GM19397 (cell line): ENCODE measurements around the gene INTS15.
"Not testable (repeated sequence)": the region's sequence is repeated elsewhere in the genome, so short reads cannot be mapped to it uniquely, and the experiment has no call there.

ENCODE experiments used
- ATAC-seq: cut with Tn5 transposase; IDR thresholded peaks from one replicate; pipeline ENCODE4 v1.9.1; 2021; ENCODE audit warnings: mild to moderate bottlenecking, moderate library complexity; ENCODE audit not compliant: unreplicated experiment

The INTS15 gene

GRCh38 chr7:6576867-6577368, 12.9 kb upstream of the INTS15 start:
- ATAC-seq: not testable (repeated sequence)

DNA sequence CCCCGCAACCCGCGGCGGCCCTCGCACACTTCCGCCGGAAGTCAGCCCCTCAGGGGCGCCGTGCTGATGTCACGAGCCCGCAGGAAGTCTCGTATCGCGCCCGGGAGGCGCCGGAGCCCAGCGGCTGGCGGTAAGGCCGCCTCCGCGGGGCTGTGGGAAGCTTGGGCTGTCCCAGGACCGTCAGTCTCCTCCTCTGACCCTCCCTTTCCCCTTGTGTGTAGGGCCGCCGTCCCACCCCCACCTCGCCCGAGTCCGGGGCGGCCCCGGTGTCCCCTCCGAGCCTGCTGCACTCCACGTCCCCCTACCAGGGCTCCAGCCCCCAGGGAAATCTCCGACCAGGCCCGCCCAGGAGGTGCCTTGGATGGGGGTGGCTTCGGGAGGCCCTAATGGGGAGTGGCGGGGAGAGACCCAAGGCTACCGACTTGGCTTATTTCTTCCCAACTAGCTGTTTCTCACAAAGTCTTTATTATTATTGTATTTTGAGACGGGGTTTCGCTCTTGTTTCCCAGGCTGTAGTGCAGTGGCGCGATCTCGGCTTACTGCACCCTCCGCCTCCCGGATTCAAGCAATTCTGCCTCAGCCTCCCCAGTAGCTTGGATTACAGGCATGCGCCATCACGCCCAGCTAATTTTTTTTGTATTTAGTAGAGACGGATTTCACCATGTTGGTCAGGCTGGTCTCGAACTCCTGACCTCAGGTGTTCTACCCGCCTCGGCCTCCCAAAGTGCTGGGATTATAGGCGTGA, 12.3 kb upstream of the INTS15 start, which contains the start of gene ZDHHC4:
ZDHHC4 (plus strand) TSS at position 86 of the 745 bp plus-strand sequence. CDS start 3,108 bp downstream, outside the sequence.
- peak; percentile 99 for ATAC-seq

GRCh38 chr7:6578114-6579084, 11.4 kb upstream of the INTS15 start:
- ATAC-seq: no peak

DNA sequence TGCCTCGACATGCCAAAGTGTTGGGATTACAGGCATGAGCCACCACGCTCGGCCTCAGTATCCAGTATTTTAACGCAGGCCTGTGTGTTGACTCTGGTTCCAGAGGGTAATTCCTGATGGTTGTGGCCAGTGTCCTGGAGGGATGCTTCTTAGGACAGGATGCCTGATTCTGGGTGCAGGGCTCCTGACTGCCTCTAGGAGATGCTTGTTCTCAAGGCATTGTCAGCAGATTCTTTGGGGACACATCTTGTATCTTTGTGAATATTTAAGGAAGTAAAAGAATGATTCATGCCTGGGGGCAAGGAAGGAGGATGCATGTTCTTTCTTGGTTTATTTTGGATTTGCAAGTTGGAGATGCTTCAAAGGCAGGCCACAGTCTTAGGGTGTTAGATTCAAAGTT, 10.4 kb upstream of the INTS15 start:
- no peak for ATAC-seq

DNA sequence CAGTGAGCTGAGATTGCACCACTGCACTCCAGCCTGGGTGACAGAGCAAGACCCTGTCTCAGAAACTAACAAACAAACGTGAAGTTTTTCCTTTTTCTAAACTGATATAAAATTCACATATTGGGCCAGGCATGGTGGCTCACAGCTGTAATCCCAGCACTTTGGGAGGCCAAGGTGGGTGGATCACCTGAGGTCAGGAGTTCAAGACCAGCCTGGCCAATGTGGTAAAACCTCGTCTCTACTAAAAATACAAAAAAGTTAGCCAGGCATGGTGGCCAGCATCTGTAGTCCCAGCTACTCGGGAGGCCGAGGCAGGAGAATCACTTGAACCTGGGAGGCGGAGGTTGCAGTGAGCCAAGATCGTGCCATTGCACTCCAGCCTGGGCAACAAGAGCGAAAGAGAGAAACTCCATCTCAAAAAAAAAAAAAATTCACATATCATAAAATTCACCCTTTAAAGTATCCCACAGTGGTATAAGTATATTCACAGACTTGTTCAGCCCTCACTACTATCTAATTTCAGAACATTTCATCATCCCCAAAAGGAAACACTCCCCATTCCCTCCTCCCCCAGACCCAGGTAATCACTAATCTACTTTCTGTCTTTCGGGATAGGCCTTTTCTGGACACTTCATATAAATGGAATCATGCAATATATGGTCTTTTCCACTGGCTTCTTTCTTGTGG, 3.9 kb upstream of the INTS15 start:
- not testable (repeated sequence) for ATAC-seq

- ATAC-seq: no peak
Observed at GRCh38 chr7:6588566-6588965, 1.3 kb upstream of the INTS15 start.

- no peak for ATAC-seq
Observed at GRCh38 chr7:6589151-6589828, 531 bp upstream of the INTS15 start.

DNA sequence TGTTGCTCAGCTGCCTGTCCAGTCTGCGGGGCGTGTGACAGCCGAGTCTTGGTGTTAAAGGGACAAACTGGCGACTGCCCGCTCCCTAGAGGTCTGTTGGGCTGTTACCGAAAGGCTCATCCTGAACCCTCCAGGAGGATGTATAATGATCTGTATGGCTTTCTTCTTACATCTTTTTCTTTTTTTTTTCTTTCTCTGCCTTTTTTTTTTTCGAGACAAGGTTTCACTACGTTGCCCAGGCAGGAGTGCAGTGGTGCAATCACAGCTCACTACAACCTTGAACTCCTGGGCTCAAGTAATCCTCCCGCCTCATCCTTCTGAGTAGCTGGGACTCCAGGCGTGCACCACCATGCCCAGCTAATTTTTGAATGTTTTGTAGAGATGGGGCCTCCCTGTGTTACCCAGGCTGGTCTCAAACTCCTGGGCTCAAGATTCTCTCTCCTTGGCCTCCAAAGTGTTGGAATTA, 857 bp downstream of the INTS15 start:
- ATAC-seq: no peak

GRCh38 chr7:6600093-6600492, 10.3 kb downstream of the INTS15 start:
- no peak for ATAC-seq

DNA sequence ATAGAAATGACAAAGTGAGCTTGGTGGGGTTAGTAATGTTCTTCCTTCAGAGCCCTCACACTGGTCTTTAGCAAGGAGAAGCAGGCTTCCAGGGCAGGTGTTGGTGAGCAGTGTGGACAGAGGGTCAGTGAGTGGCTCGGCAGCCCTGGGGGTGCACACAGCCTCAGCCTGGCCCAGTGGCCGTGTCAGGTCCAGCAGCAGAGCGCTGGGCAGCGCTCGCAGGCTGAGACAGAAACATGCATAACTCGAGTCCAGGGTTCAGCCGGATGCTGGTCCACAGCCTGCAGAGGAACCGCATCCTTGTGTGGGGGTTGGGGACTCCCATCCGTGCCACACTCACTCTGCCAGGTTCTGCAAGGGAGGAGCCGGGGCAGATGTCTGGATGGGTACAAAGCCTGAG, 14.6 kb downstream of the INTS15 start:
- no peak for ATAC-seq

GRCh38 chr7:6606866-6607583, 17.2 kb downstream of the INTS15 start:
- no peak for ATAC-seq

DNA sequence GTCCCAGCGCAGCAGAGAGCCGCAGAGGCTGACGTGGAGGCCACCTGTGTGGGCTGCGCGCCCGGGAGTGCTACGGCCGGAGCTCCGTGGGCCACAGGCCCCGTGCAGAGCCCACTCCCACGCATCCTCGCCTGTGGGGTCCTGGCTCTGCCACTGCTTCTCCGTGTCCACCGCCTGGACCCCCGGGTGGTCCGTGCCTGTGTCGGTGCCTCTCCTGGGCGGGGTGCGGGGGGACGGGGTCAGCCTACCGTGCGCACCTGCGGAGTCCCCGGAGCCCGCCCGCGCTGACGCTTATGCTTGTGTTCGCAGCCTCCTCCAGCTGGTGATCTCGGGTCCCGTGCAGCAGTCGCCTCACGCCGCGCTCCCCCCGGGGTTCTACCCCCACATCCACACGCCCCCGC, 17.8 kb downstream of the INTS15 start:
- ATAC-seq: no peak

- ATAC-seq: no peak
Observed at GRCh38 chr7:6608081-6608480, 18.3 kb downstream of the INTS15 start.

GRCh38 chr7:6608794-6609193, 19.0 kb downstream of the INTS15 start:
- no peak for ATAC-seq

GRCh38 chr7:6612819-6613218, 23.0 kb downstream of the INTS15 start:
- ATAC-seq: no peak

DNA sequence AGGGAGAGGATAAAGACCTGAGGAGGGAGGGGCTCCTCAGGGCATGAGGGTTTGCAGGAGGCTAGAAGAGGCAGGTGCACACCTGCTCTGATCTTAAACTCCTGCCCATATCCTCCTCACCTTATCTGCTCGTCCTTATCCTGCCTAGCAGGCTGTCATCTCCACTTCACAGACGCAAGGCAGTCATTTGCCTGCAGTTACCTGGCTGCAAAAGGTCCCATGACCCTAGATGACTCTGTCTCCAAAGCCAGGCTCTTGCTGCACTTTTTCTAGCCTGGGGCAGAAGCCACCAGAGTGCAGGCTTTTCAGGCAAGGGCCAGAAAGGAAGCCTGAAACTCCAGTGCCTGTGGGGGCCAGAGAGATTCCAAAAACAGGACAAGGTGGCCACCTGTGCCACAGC, 23.9 kb downstream of the INTS15 start:
- ATAC-seq: no peak

- no peak for ATAC-seq
Observed at GRCh38 chr7:6614953-6615722, 25.3 kb downstream of the INTS15 start, which contains the start of gene ZNF853. Gene ZNF853 (plus strand): TSS chr7:6615610. CDS start chr7:6616175, 565 bp downstream.

- ATAC-seq: no peak
Observed at GRCh38 chr7:6615723-6616555, 26.1 kb downstream of the INTS15 start.
